Endometrium (tissue), 2 donors: ENCODE data around the gene ITGA4.
"Not testable (repeated sequence)": the region's sequence is repeated elsewhere in the genome, so short reads cannot be mapped to it uniquely, and the experiment has no call there.

Experiments used
- FAIRE-seq: peaks from 2 replicates; lab custom pipeline; 2012; peaks lifted over from hg19 to GRCh38; lab: Jason Lieb, UNC
- donor health status: control.
- donor health status: control.

Gene ITGA4

GRCh38 chr2:181457121-181457740 is at the start of gene ITGA4:
TSS of gene ITGA4 (plus strand) at chr2:181457386. CDS start at chr2:181457655, 269 bp downstream.
- no peak for FAIRE-seq

- no peak for FAIRE-seq
Observed at GRCh38 chr2:181408861-181409260, 48.3 kb upstream of the ITGA4 start.

GRCh38 chr2:181411105-181411849 is 45.9 kb upstream of the ITGA4 start:
- FAIRE-seq = no peak

GRCh38 chr2:181419129-181419855 is 37.9 kb upstream of the ITGA4 start:
- no peak for FAIRE-seq

GRCh38 chr2:181420259-181421130 is 36.7 kb upstream of the ITGA4 start:
- no peak for FAIRE-seq

GRCh38 chr2:181421131-181421458 is 36.1 kb upstream of the ITGA4 start:
- no peak for FAIRE-seq

- no peak for FAIRE-seq
Observed at GRCh38 chr2:181421464-181421863, 35.7 kb upstream of the ITGA4 start.

- no peak for FAIRE-seq
Observed at GRCh38 chr2:181426672-181427071, 30.5 kb upstream of the ITGA4 start.

- no peak for FAIRE-seq
Observed at GRCh38 chr2:181430406-181431118, 26.6 kb upstream of the ITGA4 start.

- no peak for FAIRE-seq
Observed at GRCh38 chr2:181431674-181432073, 25.5 kb upstream of the ITGA4 start.

GRCh38 chr2:181438261-181438660 is 18.9 kb upstream of the ITGA4 start:
- FAIRE-seq = no peak

GRCh38 chr2:181440344-181440743 is 16.8 kb upstream of the ITGA4 start:
- FAIRE-seq = no peak

- no peak for FAIRE-seq
Observed at GRCh38 chr2:181440919-181441318, 16.3 kb upstream of the ITGA4 start.

- FAIRE-seq = no peak
Observed at GRCh38 chr2:181441670-181442069, 15.5 kb upstream of the ITGA4 start.

- no peak for FAIRE-seq
Observed at GRCh38 chr2:181444654-181445053, 12.5 kb upstream of the ITGA4 start.

- FAIRE-seq = no peak
Observed at GRCh38 chr2:181446985-181447384, 10.2 kb upstream of the ITGA4 start.

- not testable (repeated sequence) for FAIRE-seq
Observed at GRCh38 chr2:181449278-181449677, 7.9 kb upstream of the ITGA4 start.

GRCh38 chr2:181454686-181455450 is 2.3 kb upstream of the ITGA4 start:
- no peak for FAIRE-seq

GRCh38 chr2:181456660-181457120 is 496 bp upstream of the ITGA4 start:
- FAIRE-seq = no peak

GRCh38 chr2:181457741-181458425 is 697 bp downstream of the ITGA4 start:
- FAIRE-seq = no peak
